Type B pancreatic cell (in vitro differentiated cells): Measurements from ENCODE around the gene PLEKHO2. TPM values are rescaled to one million over a fixed set of nuclear protein-coding genes. Genes with fewer than 3 reads are reported as not detected.

Experiments used
- DNase-seq: peaks from one replicate; pipeline ENCODE4 v3.0.0; 2021; ENCODE audit warnings: mixed read lengths; ENCODE audit not compliant: unreplicated experiment; ENCODE audit errors: extremely low spot score
- H3K27ac Mint-ChIP-seq: 2 replicates; pipeline ENCODE4 v1.8.0; 2021; ENCODE audit warnings: mild to moderate bottlenecking, mixed read lengths
- H3K27me3 Mint-ChIP-seq: 2 replicates; pipeline ENCODE4 v1.8.0; 2021; ENCODE audit warnings: mixed read lengths
- H3K36me3 Mint-ChIP-seq: 2 replicates; pipeline ENCODE4 v1.8.0; 2021; ENCODE audit warnings: mixed read lengths
- H3K4me1 Mint-ChIP-seq: one replicate; pipeline ENCODE4 v1.8.0; 2021; ENCODE audit warnings: mixed read lengths; ENCODE audit not compliant: unreplicated experiment
- H3K4me3 Mint-ChIP-seq: 2 replicates; pipeline ENCODE4 v1.8.0; 2021; ENCODE audit warnings: mild to moderate bottlenecking, mixed read lengths
- H3K9me3 Mint-ChIP-seq: 2 replicates; pipeline ENCODE4 v1.8.0; 2021; ENCODE audit warnings: mixed read lengths
- total RNA-seq: library from RNA; stranded (reverse); gene quantifications from 2 replicates; pipeline ENCODE4 v1.2.1, GENCODE V29; 2021; ENCODE audit warnings: low replicate concordance
- TF ChIP-seq, protein P1 (sequence below): fragments of 200-600 bp; sonication (generic); conservative IDR thresholded peaks from 2 replicates; pipeline ENCODE4 v1.5.0; 2021; ENCODE audit warnings: antibody characterized with exemption, mild to moderate bottlenecking

The PLEKHO2 gene
- total RNA-seq, 1 donor from 2014 or later, result 11.2 TPM

DNA sequence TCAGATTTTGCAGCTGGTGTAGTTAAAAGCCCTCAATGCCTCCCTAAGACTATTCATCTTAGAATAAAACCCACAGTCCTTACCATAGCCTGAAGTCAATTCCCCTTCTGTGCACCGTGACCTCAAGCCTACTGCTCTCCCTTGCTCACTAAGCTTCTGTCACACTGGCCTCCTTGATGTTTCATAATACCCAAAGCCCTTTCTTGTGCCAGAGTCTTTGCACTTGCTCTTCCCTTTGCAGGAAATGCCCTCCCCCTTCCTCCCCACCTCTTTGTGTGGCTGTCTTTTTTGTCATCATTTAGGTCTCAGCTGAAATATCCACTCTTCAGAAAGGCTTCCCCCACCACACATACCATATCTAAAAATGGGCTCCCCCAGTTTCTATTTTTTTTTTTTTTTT lies 4.2 kb upstream of the PLEKHO2 start:
- peaks cover 15% of the 10 kb centered on the region for H3K4me1 Mint-ChIP-seq
- TF ChIP-seq, protein P1, sequence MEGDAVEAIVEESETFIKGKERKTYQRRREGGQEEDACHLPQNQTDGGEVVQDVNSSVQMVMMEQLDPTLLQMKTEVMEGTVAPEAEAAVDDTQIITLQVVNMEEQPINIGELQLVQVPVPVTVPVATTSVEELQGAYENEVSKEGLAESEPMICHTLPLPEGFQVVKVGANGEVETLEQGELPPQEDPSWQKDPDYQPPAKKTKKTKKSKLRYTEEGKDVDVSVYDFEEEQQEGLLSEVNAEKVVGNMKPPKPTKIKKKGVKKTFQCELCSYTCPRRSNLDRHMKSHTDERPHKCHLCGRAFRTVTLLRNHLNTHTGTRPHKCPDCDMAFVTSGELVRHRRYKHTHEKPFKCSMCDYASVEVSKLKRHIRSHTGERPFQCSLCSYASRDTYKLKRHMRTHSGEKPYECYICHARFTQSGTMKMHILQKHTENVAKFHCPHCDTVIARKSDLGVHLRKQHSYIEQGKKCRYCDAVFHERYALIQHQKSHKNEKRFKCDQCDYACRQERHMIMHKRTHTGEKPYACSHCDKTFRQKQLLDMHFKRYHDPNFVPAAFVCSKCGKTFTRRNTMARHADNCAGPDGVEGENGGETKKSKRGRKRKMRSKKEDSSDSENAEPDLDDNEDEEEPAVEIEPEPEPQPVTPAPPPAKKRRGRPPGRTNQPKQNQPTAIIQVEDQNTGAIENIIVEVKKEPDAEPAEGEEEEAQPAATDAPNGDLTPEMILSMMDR, result no peak
- H3K36me3 Mint-ChIP-seq, result no peaks in the 10 kb centered on the region
- peaks cover 6% of the 10 kb centered on the region for H3K27me3 Mint-ChIP-seq
- H3K27ac Mint-ChIP-seq, result no peak overlapping the region
- no peak for DNase-seq
- no peak overlapping the region for H3K4me3 Mint-ChIP-seq
- peaks cover 6% of the 10 kb centered on the region for H3K9me3 Mint-ChIP-seq

DNA sequence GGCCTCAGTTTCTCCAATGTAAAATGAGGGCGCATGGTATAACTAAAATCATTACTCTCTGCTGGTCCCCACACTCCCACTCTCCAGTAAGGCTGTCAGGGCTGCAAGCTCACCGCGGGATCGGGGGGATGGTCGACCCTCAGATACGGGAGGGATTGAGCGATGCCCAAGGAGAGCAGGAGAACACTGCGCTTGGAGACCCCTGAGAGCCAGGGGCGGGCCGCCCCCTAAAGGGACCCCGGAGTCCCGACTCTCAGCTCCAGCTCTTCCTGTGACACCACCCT lies 713 bp upstream of the PLEKHO2 start:
- Mint-ChIP-seq H3K36me3 (no peaks in the 10 kb centered on the region), H3K4me1 (peaks cover 30% of the 10 kb centered on the region), H3K27ac (peak overlapping the region; percentile 53), H3K4me3 (peak overlapping the region; percentile 93), H3K27me3 (peaks cover 6% of the 10 kb centered on the region), H3K9me3 (peaks cover 2% of the 10 kb centered on the region)
- no peak for DNase-seq
- TF ChIP-seq, protein P1, result no peak

DNA sequence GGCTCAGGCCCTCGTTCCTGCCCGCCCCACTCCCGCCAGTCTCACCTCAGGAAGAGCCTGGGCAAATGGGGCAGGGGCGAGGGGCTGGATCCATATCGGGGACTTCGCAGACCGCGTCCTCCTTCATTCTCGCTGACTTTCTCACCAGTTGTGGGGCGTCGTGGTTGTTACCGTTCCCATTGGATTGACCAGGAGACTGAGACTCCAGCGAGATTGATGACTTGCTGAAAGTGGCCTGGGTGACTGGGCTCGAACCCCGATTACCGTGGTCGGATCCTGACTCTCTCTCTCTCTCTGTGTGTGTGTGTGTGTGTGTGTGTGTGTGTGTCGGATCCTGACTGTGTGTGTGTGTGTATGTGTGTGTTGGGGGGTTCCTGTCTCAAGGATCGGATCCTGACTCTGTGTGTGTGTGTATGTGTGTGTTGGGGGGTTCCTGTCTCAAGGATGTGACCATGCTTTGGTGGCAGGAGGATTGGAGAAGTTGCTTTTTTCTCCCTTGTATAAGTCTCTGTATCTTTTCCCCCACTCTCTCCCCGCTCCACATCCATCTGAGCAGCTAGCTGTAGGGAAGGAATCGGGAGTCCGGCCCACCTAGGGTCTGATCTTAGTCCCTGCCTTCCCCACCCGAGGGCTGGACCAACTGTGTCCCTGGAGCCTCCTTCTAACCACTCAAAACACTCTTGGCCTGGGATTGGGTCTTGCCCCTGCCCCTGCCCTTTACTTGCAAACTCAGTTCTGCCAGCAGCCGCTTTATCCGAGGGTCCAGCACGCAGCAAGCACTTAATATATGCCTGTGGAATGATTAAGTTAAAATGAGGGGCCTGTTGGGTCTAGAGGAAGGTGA lies 603 bp downstream of the PLEKHO2 start:
- Mint-ChIP-seq H3K36me3 (no peaks in the 10 kb centered on the region), H3K4me3 (peak overlapping the region; percentile 93), H3K4me1 (peaks cover 29% of the 10 kb centered on the region), H3K9me3 (no peaks in the 10 kb centered on the region), H3K27ac (peak overlapping the region; percentile 82), H3K27me3 (peaks cover 3% of the 10 kb centered on the region)
- no peak for DNase-seq
- TF ChIP-seq, protein P1, result no peak

DNA sequence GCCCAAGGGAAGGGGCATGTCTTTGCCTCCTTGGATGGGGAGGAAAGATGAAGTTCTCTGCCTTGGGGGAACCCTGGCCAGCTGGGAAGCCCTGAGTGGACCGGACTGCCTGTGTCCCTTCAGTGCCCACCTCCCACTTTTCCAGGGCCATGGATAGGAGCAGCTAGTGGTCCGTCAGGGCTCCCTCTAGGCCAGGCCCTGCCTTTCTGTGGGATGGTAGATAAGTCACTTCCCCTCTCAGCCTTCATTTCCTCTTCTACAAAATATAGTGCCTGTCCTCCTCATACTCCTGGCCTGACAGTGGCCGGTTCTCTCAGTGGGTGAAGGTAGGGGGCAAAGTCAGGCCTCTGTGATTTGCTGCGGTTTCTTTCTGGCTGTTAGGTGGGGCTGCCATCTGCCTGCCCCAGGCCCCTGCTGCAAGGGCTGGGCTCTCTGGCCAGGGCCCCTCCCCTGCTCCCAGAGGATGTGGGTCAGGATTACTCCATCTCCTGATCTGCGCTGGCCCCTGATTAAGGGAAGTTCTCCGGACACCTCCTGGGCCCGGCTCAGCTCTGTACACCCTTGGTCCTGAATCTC lies 1.4 kb downstream of the PLEKHO2 start:
- Mint-ChIP-seq H3K27ac (peak overlapping the region; percentile 82), H3K4me1 (peaks cover 31% of the 10 kb centered on the region)

DNA sequence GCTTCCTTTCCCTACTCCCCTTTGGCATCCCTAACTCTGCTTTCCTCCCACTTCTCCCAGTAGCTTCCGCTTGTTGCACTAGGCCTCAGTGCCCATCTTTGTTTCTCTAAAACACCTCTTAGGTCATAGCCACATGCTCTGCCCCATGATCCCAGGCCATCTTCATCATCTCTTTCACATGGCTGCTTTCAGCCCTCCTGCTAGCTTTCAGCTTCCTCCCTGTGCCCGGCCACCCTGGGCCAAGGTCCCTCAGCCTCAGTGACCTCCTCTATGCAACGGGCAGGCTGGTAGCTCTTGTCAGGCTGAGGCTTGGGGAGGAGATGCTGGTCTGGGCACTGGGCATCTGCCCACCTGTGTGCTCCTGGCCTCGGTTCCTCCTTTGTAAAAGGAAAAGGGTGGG lies 2.3 kb downstream of the PLEKHO2 start:
- Mint-ChIP-seq H3K36me3 (peaks cover 6% of the 10 kb centered on the region), H3K9me3 (no peaks in the 10 kb centered on the region), H3K4me1 (peaks cover 35% of the 10 kb centered on the region), H3K27me3 (peaks cover 3% of the 10 kb centered on the region), H3K4me3 (peak overlapping the region; percentile 93), H3K27ac (peak overlapping the region; percentile 35)
- DNase-seq, result no peak
- TF ChIP-seq, protein P1, result no peak

More for the DNA sequence above, 1.4 kb downstream of the PLEKHO2 start:
- Mint-ChIP-seq H3K36me3 (peaks cover 2% of the 10 kb centered on the region), H3K27me3 (peaks cover 3% of the 10 kb centered on the region), H3K4me3 (peak overlapping the region; percentile 93), H3K9me3 (no peaks in the 10 kb centered on the region)
- TF ChIP-seq, protein P1, result no peak
- no peak for DNase-seq
